ENCODE measurements around the gene DIP2A.

DIP2A gene

GRCh38 chr21:46604975-46605766 lies 146.5 kb downstream of the DIP2A start, which contains the start of gene S100B:
Gene S100B, minus strand, starts transcription at chr21:46605082. Its CDS starts 2,667 bp downstream, at chr21:46602415.
- TF ChIP-seq, protein P1, sequence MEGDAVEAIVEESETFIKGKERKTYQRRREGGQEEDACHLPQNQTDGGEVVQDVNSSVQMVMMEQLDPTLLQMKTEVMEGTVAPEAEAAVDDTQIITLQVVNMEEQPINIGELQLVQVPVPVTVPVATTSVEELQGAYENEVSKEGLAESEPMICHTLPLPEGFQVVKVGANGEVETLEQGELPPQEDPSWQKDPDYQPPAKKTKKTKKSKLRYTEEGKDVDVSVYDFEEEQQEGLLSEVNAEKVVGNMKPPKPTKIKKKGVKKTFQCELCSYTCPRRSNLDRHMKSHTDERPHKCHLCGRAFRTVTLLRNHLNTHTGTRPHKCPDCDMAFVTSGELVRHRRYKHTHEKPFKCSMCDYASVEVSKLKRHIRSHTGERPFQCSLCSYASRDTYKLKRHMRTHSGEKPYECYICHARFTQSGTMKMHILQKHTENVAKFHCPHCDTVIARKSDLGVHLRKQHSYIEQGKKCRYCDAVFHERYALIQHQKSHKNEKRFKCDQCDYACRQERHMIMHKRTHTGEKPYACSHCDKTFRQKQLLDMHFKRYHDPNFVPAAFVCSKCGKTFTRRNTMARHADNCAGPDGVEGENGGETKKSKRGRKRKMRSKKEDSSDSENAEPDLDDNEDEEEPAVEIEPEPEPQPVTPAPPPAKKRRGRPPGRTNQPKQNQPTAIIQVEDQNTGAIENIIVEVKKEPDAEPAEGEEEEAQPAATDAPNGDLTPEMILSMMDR (IDR thresholded peaks at IDR 0.05; ENCODE audit: low read length, missing control alignments): no peak
- DNase-seq (ENCODE audit: low read depth): no peak
- H3K4me3 ChIP-seq (replicated peaks; ENCODE audit: low read depth, low read length): no peak within 1 kb of the TSS

- TF ChIP-seq, protein P1 (IDR thresholded peaks at IDR 0.05; ENCODE audit: low read length, missing control alignments): no peak
- H3K4me3 ChIP-seq (replicated peaks; ENCODE audit: low read depth, low read length): no peak overlapping the region
- DNase-seq (ENCODE audit: low read depth): no peak
Measured at GRCh38 chr21:46605767-46606426, 147.2 kb downstream of the DIP2A start.

GRCh38 chr21:46606427-46606813 lies 147.7 kb downstream of the DIP2A start:
- H3K4me3 ChIP-seq (replicated peaks; ENCODE audit: low read depth, low read length): no peak overlapping the region
- TF ChIP-seq, protein P1 (IDR thresholded peaks at IDR 0.05; ENCODE audit: low read length, missing control alignments): no peak
- DNase-seq (ENCODE audit: low read depth): no peak

DNA sequence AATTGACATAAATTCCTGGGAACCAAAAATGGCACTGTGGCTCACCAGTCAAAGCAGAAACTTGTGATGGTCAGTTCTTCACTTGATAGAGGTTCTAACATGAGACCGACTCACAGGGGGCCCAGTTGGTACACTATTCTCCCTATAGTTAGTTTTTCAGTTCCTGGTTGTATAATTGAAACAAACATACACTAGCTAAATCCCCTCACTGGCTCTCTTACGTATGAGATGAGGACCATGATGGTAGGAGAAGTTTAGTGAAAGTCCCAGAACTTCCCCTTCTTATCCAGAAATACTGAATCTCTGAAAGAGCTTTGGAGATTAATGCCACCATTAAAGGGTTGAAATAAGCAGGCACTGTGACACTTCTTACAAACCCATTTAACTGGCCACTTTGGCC lies 148.9 kb downstream of the DIP2A start:
- DNase-seq (ENCODE audit: low read depth): no peak
- no peak overlapping the region for H3K4me3 ChIP-seq (replicated peaks; ENCODE audit: low read depth, low read length)
- TF ChIP-seq, protein P1 (IDR thresholded peaks at IDR 0.05; ENCODE audit: low read length, missing control alignments): no peak

DNA sequence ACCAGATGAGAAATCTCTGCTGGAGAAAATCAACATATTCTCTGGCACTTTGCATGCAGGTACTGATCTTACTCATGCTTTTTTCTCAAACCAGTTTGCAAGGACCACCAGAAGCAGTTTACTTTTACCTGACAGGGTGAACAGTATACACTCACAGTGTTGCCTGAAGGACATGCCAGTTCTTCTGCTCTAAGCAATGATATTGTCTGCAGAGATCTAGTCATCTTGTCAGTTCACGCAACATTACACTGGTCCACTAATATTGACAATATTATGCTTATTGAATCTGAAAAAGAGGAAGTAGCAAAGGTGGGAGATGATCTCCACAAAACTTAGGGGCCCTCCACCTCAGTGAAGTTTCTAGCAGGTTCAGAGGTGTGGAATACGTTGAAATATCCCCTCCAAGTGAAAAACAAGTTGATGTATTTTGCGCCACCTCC lies 150.0 kb downstream of the DIP2A start:
- H3K4me3 ChIP-seq (replicated peaks; ENCODE audit: low read depth, low read length): no peak overlapping the region
- no peak for DNase-seq (ENCODE audit: low read depth)
- TF ChIP-seq, protein P1 (IDR thresholded peaks at IDR 0.05; ENCODE audit: low read length, missing control alignments): no peak

- TF ChIP-seq, protein P1 (IDR thresholded peaks at IDR 0.05; ENCODE audit: low read length, missing control alignments): no peak
- no peak overlapping the region for H3K4me3 ChIP-seq (replicated peaks; ENCODE audit: low read depth, low read length)
- DNase-seq (ENCODE audit: low read depth): no peak
Measured at GRCh38 chr21:46610018-46610701, 151.5 kb downstream of the DIP2A start.

Data from fibroblast of pulmonary artery (primary cell).